HepG2 (cell line): Measurements from ENCODE around the gene COPS4. TPM values are rescaled to one million over a fixed set of nuclear protein-coding genes. Genes with fewer than 3 reads are reported as not detected.
A peak's percentile ranks its signal among the peaks of the same experiment; 100 is the strongest.

Experiments
- DPF2 ChIP-seq: sonication (generic); formaldehyde crosslinking; IDR thresholded peaks from 2 replicates; pipeline ENCODE4 v1.4.0; 2020; ENCODE audit warnings: mild to moderate bottlenecking, low read depth, missing genetic modification reagents, borderline replicate concordance
- GLI4 ChIP-seq: sonication (generic); formaldehyde crosslinking; IDR thresholded peaks from 2 replicates; pipeline ENCODE4 v1.5.1; 2020; ENCODE audit warnings: missing genetic modification reagents, mild to moderate bottlenecking, moderate library complexity, borderline replicate concordance
- HNRNPK ChIP-seq: fragments of 200-400 bp; formaldehyde crosslinking; IDR thresholded peaks from 2 replicates; pipeline ENCODE4 v1.6.1; 2018; ENCODE audit warnings: low read length, low read depth, moderate library complexity, mild to moderate bottlenecking; ENCODE audit not compliant: poor library complexity, severe bottlenecking
- KDM2A ChIP-seq: sonication (generic); formaldehyde crosslinking; IDR thresholded peaks from 2 replicates; pipeline ENCODE4 v1.4.0; 2020; ENCODE audit warnings: low read depth, missing genetic modification reagents, borderline replicate concordance
- MAF1 ChIP-seq: sonication (generic); formaldehyde crosslinking; IDR thresholded peaks from 2 replicates; pipeline ENCODE4 v1.5.0; 2020; ENCODE audit warnings: missing genetic modification reagents, borderline replicate concordance
- MAFF ChIP-seq: IDR thresholded peaks from 2 replicates; pipeline ENCODE4 v1.6.1; 2011; ENCODE audit warnings: low read depth, low read length, improper control_type of control experiment
- MTA3 ChIP-seq: sonication (generic); formaldehyde crosslinking; IDR thresholded peaks from 2 replicates; pipeline ENCODE4 v1.4.0; 2020; ENCODE audit warnings: missing genetic modification reagents
- RXRB ChIP-seq: IDR thresholded peaks from 2 replicates; pipeline ENCODE4 v1.6.1; 2016; ENCODE audit warnings: borderline replicate concordance, missing genetic modification reagents, missing compliant biosample characterization
- SNRNP70 ChIP-seq: fragments of 200-400 bp; formaldehyde crosslinking; IDR thresholded peaks from 2 replicates; pipeline ENCODE4 v1.6.1; 2017; ENCODE audit warnings: mild to moderate bottlenecking, low read depth, low read length, moderate library complexity
- STAT5B ChIP-seq: sonication (generic); formaldehyde crosslinking; IDR thresholded peaks from 2 replicates; pipeline ENCODE4 v1.4.0; 2020; ENCODE audit warnings: missing genetic modification reagents
- ZNF775 ChIP-seq: sonication (generic); formaldehyde crosslinking; IDR thresholded peaks from 2 replicates; pipeline ENCODE4 v1.4.0; 2020; ENCODE audit warnings: missing genetic modification reagents, mild to moderate bottlenecking, moderate library complexity, borderline replicate concordance
- polyA plus RNA-seq, 8 experiments: library from polyadenylated mRNA; depleted of rRNA in 3 of 8; stranded (reverse) in 7 of 8; unstranded in 1 of 8; fragments of >200 nt; fragmentation: Illumina TruSeq in 4 of 8; extraction: Trizol in 4 of 8; gene quantifications; 2 replicates each; pipeline versions ENCODE4 v1.2.1 to v1.2.3, GENCODE V29; 2011 to 2016; ENCODE audit warnings: low read depth in 4 of 8, missing spikeins in 1 of 8, mixed read lengths in 1 of 8; ENCODE audit not compliant: insufficient read depth in 1 of 8
- total RNA-seq, 5 experiments: library from RNA; depleted of rRNA; stranded (reverse); fragments of >200 nt; fragmentation: Illumina TruSeq; extraction: Trizol; gene quantifications; 2 replicates each; pipeline ENCODE4 v1.2.3, GENCODE V29; 2016; ENCODE audit warnings: low read depth in 1 of 5
- TF ChIP-seq, protein P1 (sequence below): sonication (generic); formaldehyde crosslinking; IDR thresholded peaks from 2 replicates; pipeline ENCODE4 v1.4.0; 2020; ENCODE audit warnings: missing genetic modification reagents
- TF ChIP-seq, protein P2 (sequence below): sonication (generic); formaldehyde crosslinking; IDR thresholded peaks from 2 replicates; pipeline ENCODE4 v1.4.0; 2020; ENCODE audit warnings: missing genetic modification reagents
- TF ChIP-seq, protein P3 (sequence below): sonication (generic); formaldehyde crosslinking; conservative IDR thresholded peaks from 2 replicates; pipeline ENCODE4 v1.4.0; 2020; ENCODE audit warnings: mild to moderate bottlenecking, missing genetic modification reagents, moderate library complexity
- TF ChIP-seq, protein P4 (sequence below): sonication (generic); formaldehyde crosslinking; IDR thresholded peaks from 2 replicates; pipeline ENCODE4 v1.5.1; 2020; ENCODE audit warnings: missing genetic modification reagents, mild to moderate bottlenecking, borderline replicate concordance
- TF ChIP-seq, protein P5 (sequence below): sonication (generic); formaldehyde crosslinking; IDR thresholded peaks from 2 replicates; pipeline ENCODE4 v1.5.0; 2020; ENCODE audit warnings: mild to moderate bottlenecking, missing genetic modification reagents
- TF ChIP-seq, protein P6 (sequence below): sonication (generic); formaldehyde crosslinking; IDR thresholded peaks from 2 replicates; pipeline ENCODE4 v1.5.1; 2020; ENCODE audit warnings: mild to moderate bottlenecking, missing genetic modification reagents, moderate library complexity

Gene COPS4
- total and polyA plus RNA-seq, 2 of the 13 experiments (the other 11 are each of a cell fraction or from before 2014, with no cell fraction given) = 28.8 to 52.5 TPM

DNA sequence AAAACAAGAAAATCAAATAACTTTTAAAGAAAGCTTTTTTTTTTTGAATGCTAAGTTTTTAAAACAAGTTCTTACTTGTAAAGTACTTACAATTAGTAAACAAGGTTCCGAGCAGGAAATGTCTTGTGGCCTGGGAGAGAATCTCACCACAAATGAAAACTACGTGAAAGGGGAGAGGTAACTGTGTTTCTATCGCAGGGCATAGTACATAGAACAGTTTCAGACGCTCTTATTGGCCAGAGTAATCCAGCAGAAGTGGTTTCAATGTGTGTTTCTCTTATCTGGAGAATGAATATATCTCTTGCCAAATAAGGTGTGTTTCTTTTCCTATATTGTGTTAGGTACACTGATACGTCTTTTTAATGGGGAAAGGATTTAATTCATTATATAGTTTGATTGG lies 79.6 kb downstream of the COPS4 start, which contains the start of gene PLAC8 (continued):
- TF ChIP-seq, protein P1, sequence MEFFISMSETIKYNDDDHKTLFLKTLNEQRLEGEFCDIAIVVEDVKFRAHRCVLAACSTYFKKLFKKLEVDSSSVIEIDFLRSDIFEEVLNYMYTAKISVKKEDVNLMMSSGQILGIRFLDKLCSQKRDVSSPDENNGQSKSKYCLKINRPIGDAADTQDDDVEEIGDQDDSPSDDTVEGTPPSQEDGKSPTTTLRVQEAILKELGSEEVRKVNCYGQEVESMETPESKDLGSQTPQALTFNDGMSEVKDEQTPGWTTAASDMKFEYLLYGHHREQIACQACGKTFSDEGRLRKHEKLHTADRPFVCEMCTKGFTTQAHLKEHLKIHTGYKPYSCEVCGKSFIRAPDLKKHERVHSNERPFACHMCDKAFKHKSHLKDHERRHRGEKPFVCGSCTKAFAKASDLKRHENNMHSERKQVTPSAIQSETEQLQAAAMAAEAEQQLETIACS = no peak
- TF ChIP-seq, protein P2, sequence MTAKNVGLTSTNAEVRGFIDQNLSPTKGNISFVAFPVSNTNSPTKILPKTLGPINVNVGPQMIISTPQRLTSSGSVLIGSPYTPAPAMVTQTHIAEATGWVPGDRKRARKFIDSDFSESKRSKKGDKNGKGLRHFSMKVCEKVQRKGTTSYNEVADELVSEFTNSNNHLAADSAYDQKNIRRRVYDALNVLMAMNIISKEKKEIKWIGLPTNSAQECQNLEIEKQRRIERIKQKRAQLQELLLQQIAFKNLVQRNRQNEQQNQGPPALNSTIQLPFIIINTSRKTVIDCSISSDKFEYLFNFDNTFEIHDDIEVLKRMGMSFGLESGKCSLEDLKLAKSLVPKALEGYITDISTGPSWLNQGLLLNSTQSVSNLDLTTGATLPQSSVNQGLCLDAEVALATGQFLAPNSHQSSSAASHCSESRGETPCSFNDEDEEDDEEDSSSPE (CRISPR knock-in tag) = no peak
- TF ChIP-seq, protein P3, sequence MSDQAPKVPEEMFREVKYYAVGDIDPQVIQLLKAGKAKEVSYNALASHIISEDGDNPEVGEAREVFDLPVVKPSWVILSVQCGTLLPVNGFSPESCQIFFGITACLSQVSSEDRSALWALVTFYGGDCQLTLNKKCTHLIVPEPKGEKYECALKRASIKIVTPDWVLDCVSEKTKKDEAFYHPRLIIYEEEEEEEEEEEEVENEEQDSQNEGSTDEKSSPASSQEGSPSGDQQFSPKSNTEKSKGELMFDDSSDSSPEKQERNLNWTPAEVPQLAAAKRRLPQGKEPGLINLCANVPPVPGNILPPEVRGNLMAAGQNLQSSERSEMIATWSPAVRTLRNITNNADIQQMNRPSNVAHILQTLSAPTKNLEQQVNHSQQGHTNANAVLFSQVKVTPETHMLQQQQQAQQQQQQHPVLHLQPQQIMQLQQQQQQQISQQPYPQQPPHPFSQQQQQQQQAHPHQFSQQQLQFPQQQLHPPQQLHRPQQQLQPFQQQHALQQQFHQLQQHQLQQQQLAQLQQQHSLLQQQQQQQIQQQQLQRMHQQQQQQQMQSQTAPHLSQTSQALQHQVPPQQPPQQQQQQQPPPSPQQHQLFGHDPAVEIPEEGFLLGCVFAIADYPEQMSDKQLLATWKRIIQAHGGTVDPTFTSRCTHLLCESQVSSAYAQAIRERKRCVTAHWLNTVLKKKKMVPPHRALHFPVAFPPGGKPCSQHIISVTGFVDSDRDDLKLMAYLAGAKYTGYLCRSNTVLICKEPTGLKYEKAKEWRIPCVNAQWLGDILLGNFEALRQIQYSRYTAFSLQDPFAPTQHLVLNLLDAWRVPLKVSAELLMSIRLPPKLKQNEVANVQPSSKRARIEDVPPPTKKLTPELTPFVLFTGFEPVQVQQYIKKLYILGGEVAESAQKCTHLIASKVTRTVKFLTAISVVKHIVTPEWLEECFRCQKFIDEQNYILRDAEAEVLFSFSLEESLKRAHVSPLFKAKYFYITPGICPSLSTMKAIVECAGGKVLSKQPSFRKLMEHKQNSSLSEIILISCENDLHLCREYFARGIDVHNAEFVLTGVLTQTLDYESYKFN (CRISPR knock-in tag) = peak; percentile 37; the same call in 1 of the 2 replicates
- TF ChIP-seq MTA3 (CRISPR knock-in tag) = no peak
- TF ChIP-seq STAT5B (CRISPR knock-in tag) = no peak
- TF ChIP-seq RXRB (CRISPR knock-in tag) = peak; percentile 13; the same call in 1 of the 2 replicates
- TF ChIP-seq HNRNPK = no peak
- TF ChIP-seq DPF2 (CRISPR knock-in tag) = no peak
- TF ChIP-seq, protein P4, sequence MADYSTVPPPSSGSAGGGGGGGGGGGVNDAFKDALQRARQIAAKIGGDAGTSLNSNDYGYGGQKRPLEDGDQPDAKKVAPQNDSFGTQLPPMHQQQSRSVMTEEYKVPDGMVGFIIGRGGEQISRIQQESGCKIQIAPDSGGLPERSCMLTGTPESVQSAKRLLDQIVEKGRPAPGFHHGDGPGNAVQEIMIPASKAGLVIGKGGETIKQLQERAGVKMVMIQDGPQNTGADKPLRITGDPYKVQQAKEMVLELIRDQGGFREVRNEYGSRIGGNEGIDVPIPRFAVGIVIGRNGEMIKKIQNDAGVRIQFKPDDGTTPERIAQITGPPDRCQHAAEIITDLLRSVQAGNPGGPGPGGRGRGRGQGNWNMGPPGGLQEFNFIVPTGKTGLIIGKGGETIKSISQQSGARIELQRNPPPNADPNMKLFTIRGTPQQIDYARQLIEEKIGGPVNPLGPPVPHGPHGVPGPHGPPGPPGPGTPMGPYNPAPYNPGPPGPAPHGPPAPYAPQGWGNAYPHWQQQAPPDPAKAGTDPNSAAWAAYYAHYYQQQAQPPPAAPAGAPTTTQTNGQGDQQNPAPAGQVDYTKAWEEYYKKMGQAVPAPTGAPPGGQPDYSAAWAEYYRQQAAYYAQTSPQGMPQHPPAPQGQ = no peak
- TF ChIP-seq MAFF = no peak
- no peak for TF ChIP-seq ZNF775 (CRISPR knock-in tag)
- no peak for TF ChIP-seq GLI4 (CRISPR knock-in tag)
- TF ChIP-seq, protein P5, sequence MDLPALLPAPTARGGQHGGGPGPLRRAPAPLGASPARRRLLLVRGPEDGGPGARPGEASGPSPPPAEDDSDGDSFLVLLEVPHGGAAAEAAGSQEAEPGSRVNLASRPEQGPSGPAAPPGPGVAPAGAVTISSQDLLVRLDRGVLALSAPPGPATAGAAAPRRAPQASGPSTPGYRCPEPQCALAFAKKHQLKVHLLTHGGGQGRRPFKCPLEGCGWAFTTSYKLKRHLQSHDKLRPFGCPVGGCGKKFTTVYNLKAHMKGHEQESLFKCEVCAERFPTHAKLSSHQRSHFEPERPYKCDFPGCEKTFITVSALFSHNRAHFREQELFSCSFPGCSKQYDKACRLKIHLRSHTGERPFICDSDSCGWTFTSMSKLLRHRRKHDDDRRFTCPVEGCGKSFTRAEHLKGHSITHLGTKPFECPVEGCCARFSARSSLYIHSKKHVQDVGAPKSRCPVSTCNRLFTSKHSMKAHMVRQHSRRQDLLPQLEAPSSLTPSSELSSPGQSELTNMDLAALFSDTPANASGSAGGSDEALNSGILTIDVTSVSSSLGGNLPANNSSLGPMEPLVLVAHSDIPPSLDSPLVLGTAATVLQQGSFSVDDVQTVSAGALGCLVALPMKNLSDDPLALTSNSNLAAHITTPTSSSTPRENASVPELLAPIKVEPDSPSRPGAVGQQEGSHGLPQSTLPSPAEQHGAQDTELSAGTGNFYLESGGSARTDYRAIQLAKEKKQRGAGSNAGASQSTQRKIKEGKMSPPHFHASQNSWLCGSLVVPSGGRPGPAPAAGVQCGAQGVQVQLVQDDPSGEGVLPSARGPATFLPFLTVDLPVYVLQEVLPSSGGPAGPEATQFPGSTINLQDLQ = no peak
- TF ChIP-seq SNRNP70 = no peak
- TF ChIP-seq MAF1 (CRISPR knock-in tag) = no peak
- no peak for TF ChIP-seq KDM2A (CRISPR knock-in tag)
- TF ChIP-seq, protein P6, sequence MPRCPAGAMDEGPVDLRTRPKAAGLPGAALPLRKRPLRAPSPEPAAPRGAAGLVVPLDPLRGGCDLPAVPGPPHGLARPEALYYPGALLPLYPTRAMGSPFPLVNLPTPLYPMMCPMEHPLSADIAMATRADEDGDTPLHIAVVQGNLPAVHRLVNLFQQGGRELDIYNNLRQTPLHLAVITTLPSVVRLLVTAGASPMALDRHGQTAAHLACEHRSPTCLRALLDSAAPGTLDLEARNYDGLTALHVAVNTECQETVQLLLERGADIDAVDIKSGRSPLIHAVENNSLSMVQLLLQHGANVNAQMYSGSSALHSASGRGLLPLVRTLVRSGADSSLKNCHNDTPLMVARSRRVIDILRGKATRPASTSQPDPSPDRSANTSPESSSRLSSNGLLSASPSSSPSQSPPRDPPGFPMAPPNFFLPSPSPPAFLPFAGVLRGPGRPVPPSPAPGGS (CRISPR knock-in tag) = no peak
